Left ventricle myocardium inferior (tissue), 1 donor: ENCODE results near the gene JAK3. TPM values are rescaled to one million over a fixed set of nuclear protein-coding genes. Genes with fewer than 3 reads are reported as not detected.

Experiments
- DNase-seq: peaks from one replicate; pipeline ENCODE4 v3.0.0-alpha.2; 2020
- H3K27ac ChIP-seq: fragments of 200-600 bp; replicated peaks from 2 replicates; pipeline ENCODE4 v1.8.0; 2021
- H3K27me3 ChIP-seq: fragments of 200-600 bp; 2 replicates; pipeline ENCODE4 v1.8.0; 2021; ENCODE audit warnings: low read depth
- H3K36me3 ChIP-seq: fragments of 200-600 bp; 2 replicates; pipeline ENCODE4 v1.8.0; 2021
- H3K4me1 ChIP-seq: fragments of 200-600 bp; 2 replicates; pipeline ENCODE4 v1.8.0; 2021
- H3K4me3 ChIP-seq: fragments of 200-600 bp; 2 replicates; pipeline ENCODE4 v1.8.0; 2021; ENCODE audit warnings: mild to moderate bottlenecking, moderate library complexity
- H3K9me3 ChIP-seq: fragments of 200-600 bp; replicated peaks from 2 replicates; pipeline ENCODE4 v1.8.0; 2021
- CTCF ChIP-seq: fragments of 200-600 bp; IDR thresholded peaks from 2 replicates; pipeline ENCODE4 v1.8.0; 2021; ENCODE audit warnings: antibody characterized with exemption, mild to moderate bottlenecking, borderline replicate concordance
- intact Hi-C: fragments of 100-400 bp; cut with micrococcal nuclease; formaldehyde crosslinking; loops from one replicate; pipeline ENCODE4 v1.11.0; 2022
- total RNA-seq: library from RNA; stranded (reverse); fragmentation: NEBNext Ultra II Directional; extraction: Animal tissue kit (Norgen Biotek cat#: 25700); gene quantifications from one replicate; pipeline ENCODE4 v1.2.1, GENCODE V29; 2021
- donor health status: DM: no; HTN: yes; CAD: no; lungs with severe emphysema.

Gene JAK3
- total RNA-seq, 1 donor from 2014 or later, result 1.7 TPM

GRCh38 chr19:17811103-17811502, 36.7 kb downstream of the JAK3 start:
- Histone ChIP-seq H3K36me3 (no peaks in the 10 kb centered on the region), H3K4me3 (no peak overlapping the region), H3K9me3 (peaks cover 9% of the 10 kb centered on the region), H3K27me3 (peaks cover 96% of the 10 kb centered on the region), H3K27ac (no peak overlapping the region), H3K4me1 (no peaks in the 10 kb centered on the region)
- no peak for TF ChIP-seq CTCF
- no peak for DNase-seq
- intact Hi-C loops, result no loop called here

GRCh38 chr19:17807731-17808316, 40.0 kb downstream of the JAK3 start:
- intact Hi-C loops, result no loop called here
- DNase-seq, result no peak
- Histone ChIP-seq H3K4me3 (no peak overlapping the region), H3K27ac (no peak overlapping the region), H3K27me3 (peaks cover 88% of the 10 kb centered on the region), H3K9me3 (peaks cover 9% of the 10 kb centered on the region), H3K36me3 (no peaks in the 10 kb centered on the region), H3K4me1 (no peaks in the 10 kb centered on the region)
- no peak for TF ChIP-seq CTCF

- no peaks in the 10 kb centered on the region for H3K4me1 ChIP-seq
- intact Hi-C loops, result no loop called here
- no peak for TF ChIP-seq CTCF
- H3K36me3 ChIP-seq, result no peaks in the 10 kb centered on the region
- DNase-seq, result no peak
- H3K27me3 ChIP-seq, result peaks cover 88% of the 10 kb centered on the region
- peaks cover 9% of the 10 kb centered on the region for H3K9me3 ChIP-seq
- H3K27ac ChIP-seq, result no peak overlapping the region
- no peak overlapping the region for H3K4me3 ChIP-seq
Measured at GRCh38 chr19:17806945-17807344, 40.8 kb downstream of the JAK3 start.

GRCh38 chr19:17805427-17805826, 42.4 kb downstream of the JAK3 start:
- TF ChIP-seq CTCF, result no peak
- DNase-seq, result no peak
- Histone ChIP-seq H3K36me3 (no peaks in the 10 kb centered on the region), H3K27ac (no peak overlapping the region), H3K27me3 (peaks cover 89% of the 10 kb centered on the region), H3K4me3 (no peak overlapping the region), H3K4me1 (no peaks in the 10 kb centered on the region), H3K9me3 (no peaks in the 10 kb centered on the region)
- intact Hi-C loops, result no loop called here

- no peak for TF ChIP-seq CTCF
- Histone ChIP-seq H3K36me3 (no peaks in the 10 kb centered on the region), H3K4me3 (no peak overlapping the region), H3K4me1 (no peaks in the 10 kb centered on the region), H3K27me3 (peaks cover 89% of the 10 kb centered on the region), H3K9me3 (no peaks in the 10 kb centered on the region), H3K27ac (no peak overlapping the region)
- DNase-seq, result no peak
- intact Hi-C loops, result no loop called here
Measured at GRCh38 chr19:17803264-17803896, 44.4 kb downstream of the JAK3 start.
